ENCODE measurements around the gene MYO1C. TPM values are rescaled to one million over a fixed set of nuclear protein-coding genes. Genes with fewer than 3 reads are reported as not detected.

The MYO1C gene
- total and polyA plus RNA-seq, 2 of the 8 experiments (the other 6 are each of a cell fraction or from before 2014, with no cell fraction given): 40.1 to 78.6 TPM

GRCh38 chr17:1495265-1495989 is 2.9 kb upstream of the MYO1C start (continued):
- TF ChIP-seq SAP30 (IDR thresholded peaks at IDR 0.05; ENCODE audit: insufficient read depth, insufficient replicate concordance, low read length) (no peak), SP4 (IDR thresholded peaks at IDR 0.05; ENCODE audit: low read length) (no peak), CEBPB (IDR thresholded peaks at IDR 0.05; ENCODE audit: low read depth, low read length) (no peak), SUZ12 (IDR thresholded peaks at IDR 0.05; ENCODE audit: low read length) (no peak), FOSL1 (IDR thresholded peaks at IDR 0.05; ENCODE audit: insufficient read depth, low read depth, low read length) (no peak), YY1 (IDR thresholded peaks at IDR 0.05; ENCODE audit: low read depth, low read length) (no peak)
- TF ChIP-seq, protein P1, sequence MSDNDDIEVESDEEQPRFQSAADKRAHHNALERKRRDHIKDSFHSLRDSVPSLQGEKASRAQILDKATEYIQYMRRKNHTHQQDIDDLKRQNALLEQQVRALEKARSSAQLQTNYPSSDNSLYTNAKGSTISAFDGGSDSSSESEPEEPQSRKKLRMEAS (IDR thresholded peaks at IDR 0.05): no peak
